PC-3 (cell line): ENCODE measurements around the gene HRH3.

Experiments
- CTCF ChIP-seq: fragments of 300-600 bp; sonication (generic); conservative IDR thresholded peaks from 2 replicates; pipeline ENCODE4 v1.5.1; 2017; ENCODE audit warnings: antibody characterized with exemption, low read depth, mild to moderate bottlenecking, low read length
- EZH2phosphoT487 ChIP-seq: fragments of 300-600 bp; sonication (generic); IDR thresholded peaks from 2 replicates; pipeline ENCODE4 v1.6.1; 2018; ENCODE audit warnings: mild to moderate bottlenecking, antibody characterized with exemption, low read length, borderline replicate concordance

- TF ChIP-seq CTCF (no peak), EZH2phosphoT487 (no peak)
These were observed 35.9 kb upstream of the HRH3 start for GRCh38 chr20:62255976-62256375.
